Measurements from ENCODE around the gene KRTAP4-12. TPM values are rescaled to one million over a fixed set of nuclear protein-coding genes. Genes with fewer than 3 reads are reported as not detected.
"Not testable (repeated sequence)": the region's sequence is repeated elsewhere in the genome, so short reads cannot be mapped to it uniquely, and the experiment has no call there.

The KRTAP4-12 gene
- total RNA-seq, 4 donors from 2014 or later, result not detected

- Histone ChIP-seq H3K4me1 (no peaks in the 10 kb centered on the region), H3K36me3 (no peaks in the 10 kb centered on the region), H3K27me3 (no peaks in the 10 kb centered on the region), H3K27ac (no peak overlapping the region), H3K4me3 (no peak overlapping the region), H3K9me3 (no peaks in the 10 kb centered on the region)
- no peak for DNase-seq
- TF ChIP-seq CTCF (IDR thresholded peaks at IDR 0.05) (no peak), POLR2A (IDR thresholded peaks at IDR 0.05) (no peak)
- intact Hi-C loops (cut with DNase I; ENCODE audit: low total_unique reads), result no loop called here
Measured at GRCh38 chr17:41147531-41148204, 23.7 kb upstream of the KRTAP4-12 start.

GRCh38 chr17:41145261-41145660, 21.3 kb upstream of the KRTAP4-12 start:
- no peak overlapping the region for H3K4me3 ChIP-seq
- no peak for TF ChIP-seq POLR2A (IDR thresholded peaks at IDR 0.05)
- no peak for TF ChIP-seq CTCF (IDR thresholded peaks at IDR 0.05)
- intact Hi-C loops (cut with DNase I; ENCODE audit: low total_unique reads), result no loop called here

GRCh38 chr17:41144846-41145245, 20.9 kb upstream of the KRTAP4-12 start:
- no peak overlapping the region for H3K4me3 ChIP-seq
- H3K4me1 ChIP-seq, result no peaks in the 10 kb centered on the region
- H3K27me3 ChIP-seq, result no peaks in the 10 kb centered on the region
- no peak for DNase-seq
- no peak overlapping the region for H3K27ac ChIP-seq
- no peaks in the 10 kb centered on the region for H3K9me3 ChIP-seq
- no peak for TF ChIP-seq CTCF (IDR thresholded peaks at IDR 0.05)
- no peak for TF ChIP-seq POLR2A (IDR thresholded peaks at IDR 0.05)
- no peaks in the 10 kb centered on the region for H3K36me3 ChIP-seq
- intact Hi-C loops (cut with DNase I; ENCODE audit: low total_unique reads), result no loop called here

More at GRCh38 chr17:41145261-41145660, 21.3 kb upstream of the KRTAP4-12 start:
- no peaks in the 10 kb centered on the region for H3K4me1 ChIP-seq
- no peak for DNase-seq
- no peaks in the 10 kb centered on the region for H3K9me3 ChIP-seq
- H3K36me3 ChIP-seq, result no peaks in the 10 kb centered on the region
- H3K27ac ChIP-seq, result no peak overlapping the region
- H3K27me3 ChIP-seq, result no peaks in the 10 kb centered on the region

- no peak overlapping the region for H3K27ac ChIP-seq
- no peaks in the 10 kb centered on the region for H3K4me1 ChIP-seq
- H3K4me3 ChIP-seq, result no peak overlapping the region
- H3K9me3 ChIP-seq, result no peaks in the 10 kb centered on the region
- TF ChIP-seq CTCF (IDR thresholded peaks at IDR 0.05) (no peak), POLR2A (IDR thresholded peaks at IDR 0.05) (no peak)
- no peaks in the 10 kb centered on the region for H3K27me3 ChIP-seq
- H3K36me3 ChIP-seq, result no peaks in the 10 kb centered on the region
- DNase-seq, result no peak
- intact Hi-C loops (cut with DNase I; ENCODE audit: low total_unique reads), result no loop called here
Measured at GRCh38 chr17:41141361-41141760, 17.4 kb upstream of the KRTAP4-12 start.

- no peak for TF ChIP-seq CTCF (IDR thresholded peaks at IDR 0.05)
- TF ChIP-seq POLR2A (IDR thresholded peaks at IDR 0.05), result no peak
- Histone ChIP-seq H3K4me3 (no peak within 1 kb of the TSS), H3K27me3 (no peaks in the 10 kb centered on the region), H3K4me1 (no peaks in the 10 kb centered on the region), H3K9me3 (no peaks in the 10 kb centered on the region), H3K27ac (no peak within 1 kb of the TSS), H3K36me3 (no peaks in the 10 kb centered on the region)
- intact Hi-C loops (cut with DNase I; ENCODE audit: low total_unique reads), result no loop called here
- DNase-seq, result no peak
Measured at GRCh38 chr17:41140360-41141131, 16.6 kb upstream of the KRTAP4-12 start, which contains the start of gene KRTAP4-6. TSS of gene KRTAP4-6 (minus strand) at chr17:41140544. CDS start at chr17:41140487, 57 bp downstream.

- H3K27me3 ChIP-seq; DNase-seq; intact Hi-C loops (cut with DNase I; ENCODE audit: low total_unique reads); H3K9me3 ChIP-seq; H3K27ac ChIP-seq; H3K36me3 ChIP-seq; H3K4me3 ChIP-seq; H3K4me1 ChIP-seq: not testable (repeated sequence)
Measured at GRCh38 chr17:41139865-41140264, 15.9 kb upstream of the KRTAP4-12 start.
